GM12874 (cell line): ENCODE measurements around the gene ALDH2.

ENCODE experiments used
- TF ChIP-seq, protein P1 (sequence below): IDR thresholded peaks from 2 replicates; pipeline ENCODE4 v1.5.1; 2011; ENCODE audit warnings: low read depth, mild to moderate bottlenecking, control low read depth, low read length, moderate library complexity; ENCODE audit not compliant: insufficient read depth

ALDH2 gene

DNA sequence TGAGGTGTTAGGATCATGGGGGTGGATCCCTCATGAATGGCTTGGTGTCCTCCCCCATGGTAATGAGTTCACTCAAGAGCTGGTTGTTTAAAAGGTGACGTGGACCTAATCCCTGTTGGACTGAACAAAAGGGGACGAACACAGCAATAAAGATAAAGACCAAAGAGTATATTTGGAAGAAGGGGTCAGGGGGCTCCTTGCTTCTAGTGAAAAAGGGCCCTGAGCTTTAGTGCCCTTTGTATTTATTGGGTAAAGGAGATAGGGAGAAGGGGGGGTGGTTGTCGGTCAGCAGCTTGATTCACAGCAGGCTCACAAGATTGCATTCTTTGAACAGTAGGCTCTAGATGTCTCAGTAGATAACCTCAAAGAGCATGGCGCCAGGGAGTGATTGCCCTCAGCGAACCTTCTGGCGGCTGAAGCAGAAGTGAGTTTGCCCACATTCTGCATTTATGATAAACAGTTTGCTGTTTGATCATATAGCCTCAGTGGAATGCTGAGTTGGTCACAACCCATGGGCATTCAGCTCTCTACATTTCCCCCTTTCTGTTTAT, 49.4 kb downstream of the ALDH2 start:
- TF ChIP-seq, protein P1, sequence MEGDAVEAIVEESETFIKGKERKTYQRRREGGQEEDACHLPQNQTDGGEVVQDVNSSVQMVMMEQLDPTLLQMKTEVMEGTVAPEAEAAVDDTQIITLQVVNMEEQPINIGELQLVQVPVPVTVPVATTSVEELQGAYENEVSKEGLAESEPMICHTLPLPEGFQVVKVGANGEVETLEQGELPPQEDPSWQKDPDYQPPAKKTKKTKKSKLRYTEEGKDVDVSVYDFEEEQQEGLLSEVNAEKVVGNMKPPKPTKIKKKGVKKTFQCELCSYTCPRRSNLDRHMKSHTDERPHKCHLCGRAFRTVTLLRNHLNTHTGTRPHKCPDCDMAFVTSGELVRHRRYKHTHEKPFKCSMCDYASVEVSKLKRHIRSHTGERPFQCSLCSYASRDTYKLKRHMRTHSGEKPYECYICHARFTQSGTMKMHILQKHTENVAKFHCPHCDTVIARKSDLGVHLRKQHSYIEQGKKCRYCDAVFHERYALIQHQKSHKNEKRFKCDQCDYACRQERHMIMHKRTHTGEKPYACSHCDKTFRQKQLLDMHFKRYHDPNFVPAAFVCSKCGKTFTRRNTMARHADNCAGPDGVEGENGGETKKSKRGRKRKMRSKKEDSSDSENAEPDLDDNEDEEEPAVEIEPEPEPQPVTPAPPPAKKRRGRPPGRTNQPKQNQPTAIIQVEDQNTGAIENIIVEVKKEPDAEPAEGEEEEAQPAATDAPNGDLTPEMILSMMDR = no peak

DNA sequence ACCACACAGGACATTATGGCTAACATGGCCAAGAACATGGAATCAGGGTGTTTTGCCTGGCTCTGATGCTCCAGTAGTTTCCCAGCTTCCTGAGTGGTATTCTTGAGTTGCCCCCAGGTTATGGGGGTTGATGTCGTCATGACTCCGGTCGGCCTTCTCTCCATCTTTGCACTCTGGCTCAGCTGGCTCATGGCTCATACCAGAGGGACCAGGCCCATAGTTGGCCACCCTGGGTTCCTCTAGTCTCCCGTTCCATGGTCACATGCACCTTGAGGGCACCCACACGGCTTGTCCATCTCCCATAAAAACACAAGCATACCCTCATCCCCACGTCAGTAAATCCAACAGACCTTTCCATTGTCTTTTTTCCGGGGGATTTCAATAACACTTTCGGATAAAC, 51.6 kb downstream of the ALDH2 start:
- TF ChIP-seq, protein P1 = no peak

DNA sequence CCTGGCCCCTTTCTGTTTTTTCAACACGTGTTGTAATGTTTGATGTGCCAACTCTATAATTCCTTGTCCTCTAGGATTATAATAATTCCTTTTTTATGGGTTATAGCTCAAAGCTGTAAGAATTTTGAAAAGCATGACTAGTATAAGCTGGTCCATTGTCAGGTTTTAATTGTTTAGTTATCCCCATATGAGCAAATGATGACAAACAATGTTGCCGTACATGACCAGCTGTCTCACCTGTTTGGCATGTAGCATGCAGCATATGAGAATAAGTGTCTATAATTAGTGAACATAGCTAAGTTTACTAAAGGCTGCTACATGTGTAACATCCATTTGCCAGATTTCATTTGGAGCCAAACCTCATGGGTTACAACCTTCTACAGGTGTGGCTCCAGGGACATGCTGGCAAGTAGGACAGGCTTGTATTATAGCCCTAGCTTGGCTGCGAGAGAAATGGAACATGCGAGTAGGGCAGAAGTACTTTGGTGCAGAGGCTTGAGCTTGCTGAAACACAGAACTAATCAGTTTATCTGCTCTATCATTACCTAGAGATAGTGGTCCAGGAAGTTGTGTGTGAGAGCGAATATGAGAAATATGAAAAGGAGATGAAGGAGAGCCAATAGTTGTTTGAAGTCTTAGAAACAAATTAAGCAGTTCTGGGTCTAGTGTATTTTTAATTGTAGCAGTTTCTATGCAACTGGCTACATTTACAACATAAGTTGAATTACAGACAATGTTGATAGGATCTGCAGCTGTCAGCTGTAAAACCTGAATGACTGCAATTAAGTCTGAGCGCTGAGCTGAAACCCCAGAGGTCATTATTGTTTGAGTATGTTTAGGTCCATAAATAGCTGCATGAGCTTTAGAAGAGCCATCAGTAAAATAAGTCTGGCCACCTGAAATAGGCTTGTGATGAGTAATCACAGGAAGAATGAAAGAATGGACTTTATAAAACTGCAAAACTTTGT, 52.7 kb downstream of the ALDH2 start:
- TF ChIP-seq, protein P1 = no peak

DNA sequence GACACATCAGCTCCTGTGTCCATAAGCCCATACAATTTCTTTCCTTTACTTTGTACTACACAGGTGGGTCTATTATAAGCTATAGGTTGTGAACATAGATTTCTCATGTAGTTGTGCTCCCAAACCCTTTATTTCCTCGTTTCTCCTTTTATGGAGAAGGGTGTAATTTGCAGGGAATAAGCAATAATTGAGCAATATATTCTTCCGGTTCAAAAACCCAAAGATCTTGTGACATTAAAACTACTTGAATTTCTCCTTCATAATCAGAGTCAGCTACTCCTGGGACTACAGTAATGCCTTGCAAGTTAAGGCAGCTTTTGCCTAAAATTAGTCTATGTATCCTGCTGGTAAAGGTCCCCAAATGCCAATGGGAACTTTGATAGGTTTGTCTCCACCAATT, 56.2 kb downstream of the ALDH2 start:
- TF ChIP-seq, protein P1 = no peak

DNA sequence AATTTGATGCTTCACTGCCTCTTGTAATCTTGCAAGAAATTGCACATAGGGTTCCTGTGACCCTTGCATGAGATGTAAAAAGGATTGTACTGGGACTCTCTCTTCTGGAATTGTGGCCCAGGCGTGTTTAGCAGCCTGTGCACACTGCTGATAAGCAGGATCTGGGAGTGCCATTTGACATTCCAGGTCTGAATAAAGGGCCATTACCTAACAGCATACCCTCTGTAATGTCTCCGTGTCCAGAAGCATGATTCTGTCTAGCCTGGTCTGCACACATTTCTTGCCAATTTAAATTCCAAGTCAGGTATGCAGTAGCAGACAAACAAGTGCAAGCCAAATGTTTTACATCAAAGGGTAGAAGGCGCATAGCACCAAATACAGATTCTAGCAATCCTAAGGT, 57.2 kb downstream of the ALDH2 start:
- TF ChIP-seq, protein P1 = no peak

DNA sequence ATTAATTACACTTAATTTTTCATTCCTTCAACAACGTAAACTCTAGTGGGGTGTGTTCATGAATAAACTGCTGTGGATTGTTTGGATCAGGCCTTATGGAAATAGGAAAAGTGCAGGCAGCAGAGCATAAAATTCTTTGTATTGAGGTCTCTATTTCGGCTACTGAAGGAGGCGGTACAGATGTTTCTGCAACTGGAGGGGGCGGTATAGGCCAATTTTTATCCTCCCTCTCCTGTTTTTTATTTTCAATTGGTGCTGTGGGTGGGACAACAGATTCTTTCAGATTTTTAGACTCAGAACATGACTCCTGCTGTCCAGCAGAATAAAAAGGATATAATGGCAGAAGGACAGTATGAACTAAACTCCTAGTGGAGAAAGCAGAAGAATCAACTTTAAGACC, 57.6 kb downstream of the ALDH2 start:
- TF ChIP-seq, protein P1 = 0 out of 2 replicates have a peak, but pooled peaks have one; percentile 10

DNA sequence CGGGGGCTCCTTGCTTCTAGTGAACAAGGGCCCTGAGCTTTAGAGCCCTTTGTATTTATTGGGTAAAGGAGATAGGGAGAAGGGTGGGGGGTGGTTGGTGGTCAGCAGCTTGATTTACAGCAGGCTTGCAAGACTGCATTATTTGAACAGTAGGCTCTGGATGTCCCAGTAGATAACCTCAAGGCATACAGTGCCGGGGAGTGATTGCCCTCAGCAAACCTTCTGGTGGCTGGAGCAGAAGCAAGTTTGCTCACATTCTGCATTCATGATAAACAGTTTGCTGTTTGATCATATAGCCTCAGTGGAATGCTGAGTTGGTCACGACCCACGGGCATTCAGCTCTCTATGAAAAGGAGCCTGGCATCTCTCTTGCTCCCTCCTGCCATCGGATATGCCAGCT, 58.8 kb downstream of the ALDH2 start:
- TF ChIP-seq, protein P1 = no peak
